ENCODE data around the gene BCL2.
"Not testable (repeated sequence)": the region's sequence is repeated elsewhere in the genome, so short reads cannot be mapped to it uniquely, and the experiment has no call there.

The BCL2 gene

GRCh38 chr18:63232826-63233225 lies 86.7 kb downstream of the BCL2 start:
- no peak for DNase-seq

GRCh38 chr18:63229971-63230370 lies 89.6 kb downstream of the BCL2 start:
- DNase-seq = no peak

DNA sequence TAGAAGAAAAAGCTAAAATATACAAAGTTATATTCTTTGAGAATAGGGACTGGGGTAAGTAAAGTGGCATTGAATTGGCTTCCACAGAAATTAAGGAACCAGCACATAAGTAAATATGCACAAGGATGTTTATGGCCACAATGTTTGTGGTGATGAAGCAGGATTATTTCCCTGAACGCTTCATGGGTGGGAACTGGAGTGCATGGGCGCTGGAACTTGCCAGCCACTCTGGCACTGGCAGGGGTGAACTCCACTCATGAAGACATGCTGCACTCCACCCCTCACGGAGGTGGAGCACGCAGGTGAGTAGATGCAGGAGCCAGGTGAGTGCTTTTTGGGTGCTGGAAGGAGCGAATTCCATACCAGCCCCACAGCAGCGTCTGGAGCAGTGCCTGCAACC lies 94.1 kb downstream of the BCL2 start:
- no peak for DNase-seq

DNA sequence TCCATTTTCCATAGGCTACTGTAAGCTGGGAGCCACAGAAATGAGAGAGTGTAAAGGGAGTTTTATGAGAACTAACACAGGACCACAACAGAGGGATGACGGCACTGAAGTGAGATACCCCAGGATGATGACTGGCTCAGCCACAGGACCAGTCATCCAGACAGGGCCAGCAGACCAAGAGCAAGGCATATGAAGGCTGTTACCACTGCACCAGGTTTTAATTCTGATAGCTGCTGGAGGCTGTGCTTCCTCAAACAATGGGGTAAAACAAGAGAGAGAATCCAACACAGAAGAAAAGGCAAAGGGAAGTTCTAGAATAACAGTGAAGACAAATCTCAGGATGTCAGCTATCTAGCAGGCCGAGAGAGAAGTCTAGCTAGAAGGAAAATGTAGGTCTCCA lies 94.9 kb downstream of the BCL2 start:
- no peak for DNase-seq

DNA sequence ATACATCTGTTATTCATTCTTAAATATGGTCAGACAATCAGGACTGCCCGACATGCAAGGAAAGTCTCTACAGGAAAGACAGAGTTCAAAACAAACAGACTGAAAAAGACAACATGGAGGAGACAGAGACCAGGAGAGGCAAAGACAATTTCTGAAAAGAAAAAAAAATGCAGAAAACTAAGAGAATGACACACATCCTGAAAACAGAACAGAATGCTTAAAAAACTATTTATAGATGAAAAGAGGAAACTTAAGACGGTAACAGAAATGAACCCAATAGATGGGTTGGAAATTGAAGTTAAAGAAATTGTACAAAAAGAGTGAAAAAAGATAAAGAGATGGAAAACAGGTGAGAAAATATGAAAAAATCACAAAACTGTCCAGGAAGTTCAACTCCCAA lies 95.7 kb downstream of the BCL2 start:
- no peak for DNase-seq

DNA sequence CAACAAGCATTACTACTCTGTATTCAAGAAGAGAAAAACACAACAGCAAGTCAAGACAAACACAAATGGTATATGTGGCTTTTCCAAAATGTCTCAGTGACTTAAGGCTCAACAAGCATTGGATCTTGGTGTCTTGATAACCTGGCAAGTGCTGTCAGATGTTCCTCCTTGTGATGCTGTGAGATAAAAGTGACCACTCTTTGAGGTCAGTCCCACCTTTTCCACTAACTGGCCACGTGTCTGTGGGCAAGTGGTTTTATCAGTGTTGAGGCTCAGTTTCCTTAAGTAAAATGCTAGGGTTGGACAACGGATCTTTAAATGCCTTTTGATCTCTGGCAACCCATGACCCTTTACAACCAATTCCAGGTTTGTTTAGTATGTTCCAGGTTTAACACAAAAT lies 98.7 kb downstream of the BCL2 start:
- no peak for DNase-seq

DNA sequence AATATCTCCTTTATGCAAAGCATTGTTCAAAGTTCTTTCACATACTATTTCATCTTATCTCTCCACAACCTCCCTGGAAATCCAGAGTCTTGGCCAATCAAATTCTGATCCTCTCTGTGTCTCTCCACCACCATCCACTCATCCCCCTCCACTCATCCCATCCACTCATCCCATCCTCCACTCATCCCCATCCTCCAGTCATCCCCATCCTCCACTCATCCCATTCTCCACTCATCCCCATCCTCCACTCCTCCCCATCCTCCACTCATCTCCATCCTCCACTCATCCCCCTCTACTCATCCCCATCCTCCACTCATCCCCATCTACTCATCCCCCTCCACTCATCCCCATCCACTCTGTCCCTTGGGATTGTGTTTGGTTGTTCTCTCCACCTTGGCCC lies 101.1 kb downstream of the BCL2 start:
- DNase-seq = no peak

GRCh38 chr18:63216516-63217311 lies 102.9 kb downstream of the BCL2 start:
- DNase-seq = peak in 3 of 6 experiments; percentile 31 to 62 (median 41)

- no peak for DNase-seq
Observed at GRCh38 chr18:63213936-63214671, 105.5 kb downstream of the BCL2 start.

GRCh38 chr18:63213331-63213900 lies 106.2 kb downstream of the BCL2 start:
- DNase-seq = peak in 3 of 6 experiments; percentile 29 to 52 (median 44)

DNA sequence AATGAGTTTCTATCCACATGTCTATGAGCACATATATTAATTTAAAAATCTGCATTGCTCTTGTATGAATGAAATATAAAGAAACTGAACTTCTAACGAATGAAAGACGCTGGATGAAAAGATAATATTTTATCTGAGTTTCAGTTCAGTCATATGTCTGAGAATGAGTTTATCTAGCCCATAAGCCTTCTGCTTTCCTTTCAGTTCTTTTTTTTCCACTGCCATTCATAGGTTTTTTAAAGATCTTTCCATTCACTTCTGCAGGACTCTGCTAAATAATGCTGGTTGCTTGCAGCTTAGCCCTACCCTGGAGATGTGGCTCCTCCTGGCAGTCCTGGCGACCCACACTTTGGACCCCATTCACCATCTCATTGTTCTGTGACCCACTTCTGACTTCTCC lies 109.0 kb downstream of the BCL2 start:
- DNase-seq = no peak

DNA sequence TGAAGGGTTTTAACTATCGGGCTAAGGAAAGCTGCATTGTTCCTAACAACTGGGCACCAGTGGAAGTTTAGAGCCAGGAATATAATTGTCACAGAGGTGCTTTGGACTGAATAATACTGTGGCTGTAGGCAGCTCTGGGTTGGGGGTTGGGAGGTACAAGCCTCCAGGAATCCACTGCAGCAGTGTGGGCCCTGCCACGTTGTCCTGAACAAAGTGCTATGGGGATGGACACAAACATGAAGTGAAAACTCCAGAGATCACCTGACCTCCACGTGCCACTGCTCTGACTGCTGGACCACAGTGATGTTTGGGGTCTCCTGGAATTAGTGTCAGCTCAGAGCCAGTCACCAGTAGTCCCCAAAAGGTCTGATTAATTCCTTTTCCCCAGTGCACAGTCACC lies 110.9 kb downstream of the BCL2 start:
- DNase-seq = no peak

DNA sequence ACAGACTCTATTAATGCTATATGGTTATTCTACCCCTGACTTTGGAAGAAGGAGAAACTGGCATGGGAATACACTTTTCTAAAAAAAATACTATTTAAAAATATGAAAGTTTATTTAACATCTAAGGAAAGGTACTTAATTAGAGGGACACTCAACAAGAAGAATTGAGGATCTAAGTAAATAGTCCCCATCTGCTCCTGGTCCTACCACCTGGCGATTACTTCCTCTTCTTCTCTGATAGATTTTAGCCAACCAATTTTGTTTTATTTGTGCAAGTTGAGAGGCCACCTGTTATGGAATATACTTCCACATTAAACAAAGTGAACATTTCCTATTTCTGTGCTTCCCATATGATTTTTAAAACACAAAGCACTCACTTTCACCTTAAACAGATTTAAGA lies 111.7 kb downstream of the BCL2 start:
- DNase-seq = no peak

DNA sequence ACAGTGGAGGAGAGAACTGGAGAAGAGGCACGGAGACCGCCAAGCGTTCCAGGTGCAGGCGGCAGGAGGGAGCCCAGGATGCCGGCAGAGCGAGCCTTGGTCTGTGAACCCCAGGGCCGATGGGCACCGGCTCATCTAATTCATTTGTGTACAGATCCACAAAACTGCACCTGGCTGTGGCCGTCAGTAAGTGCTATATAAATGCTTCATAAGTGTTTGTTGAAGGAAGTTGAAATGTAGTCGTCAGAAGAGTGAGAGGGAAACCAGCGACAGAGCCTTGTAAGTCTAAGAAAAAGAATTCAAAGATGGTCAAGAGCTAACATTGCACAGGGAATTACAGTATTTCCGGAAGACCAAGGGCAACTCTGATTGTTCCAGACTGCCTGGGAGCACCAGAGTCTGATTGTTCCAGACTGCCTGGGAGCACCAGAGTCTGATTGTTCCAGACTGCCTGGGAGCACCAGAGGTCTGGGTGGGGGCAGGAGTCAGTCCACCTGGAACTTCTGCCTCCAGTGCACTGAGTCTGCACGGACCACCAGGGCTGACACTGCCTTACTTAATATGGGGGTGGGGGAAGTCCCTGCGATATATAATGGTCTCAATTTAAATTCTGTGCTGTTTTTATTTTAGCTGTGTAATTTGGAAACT lies 112.3 kb downstream of the BCL2 start:
- DNase-seq = peak in 2 of 6 experiments; percentile 21 to 24

DNA sequence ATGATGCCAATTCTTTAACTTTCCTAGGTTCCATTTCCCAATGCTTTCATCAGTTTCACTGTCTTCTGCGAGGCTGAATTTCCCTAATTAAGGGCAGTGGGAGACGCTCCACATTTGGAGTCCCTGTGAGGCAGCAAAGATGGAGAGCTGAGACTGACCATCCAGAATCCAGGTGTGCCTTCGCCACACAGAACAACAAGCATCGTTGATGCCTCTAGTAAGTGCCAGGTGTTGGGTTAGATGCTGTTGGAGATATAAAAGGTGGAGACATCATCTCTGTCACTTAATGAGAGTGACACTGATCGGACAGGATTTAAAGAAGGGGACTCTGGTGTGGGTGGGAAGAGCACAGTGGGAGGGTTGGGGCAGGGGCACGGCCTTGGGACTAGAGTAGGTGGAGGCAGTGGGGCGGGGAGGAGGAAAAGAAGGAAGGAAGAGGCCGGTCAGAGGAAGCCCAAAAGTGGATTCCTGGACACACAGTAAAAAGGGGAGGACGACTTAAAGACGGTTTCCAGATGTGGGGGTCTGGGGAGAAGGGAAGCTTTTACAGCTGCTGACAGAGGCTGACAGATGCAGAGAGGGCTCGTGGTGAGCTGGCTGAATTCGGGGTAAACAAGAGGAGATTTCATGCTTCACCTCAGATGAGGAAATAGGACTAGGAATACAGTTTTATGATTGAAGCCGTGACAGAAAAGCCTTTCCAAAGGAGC lies 113.0 kb downstream of the BCL2 start:
- DNase-seq = no peak

DNA sequence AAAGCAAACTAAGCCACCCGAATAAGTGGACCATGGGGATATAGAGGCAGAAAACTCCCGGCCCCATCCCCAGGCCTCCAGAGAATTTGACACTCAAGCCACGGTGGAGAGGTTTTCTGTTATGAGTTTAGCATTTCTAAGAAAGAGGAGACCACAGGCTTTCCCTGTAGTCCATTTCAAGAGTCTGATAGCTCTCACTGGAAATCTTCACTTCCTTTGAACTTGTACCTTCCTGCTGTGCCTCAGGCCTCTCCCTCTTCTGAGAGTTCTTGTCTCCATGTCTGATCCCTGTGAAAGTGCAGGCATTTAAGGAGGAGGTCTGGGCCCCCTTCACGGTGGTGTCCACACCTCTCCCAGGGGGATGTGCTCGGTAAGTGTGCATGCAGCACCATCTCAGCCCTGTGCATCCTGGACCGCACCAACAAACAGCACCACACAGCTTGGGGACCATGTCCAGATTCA lies 113.7 kb downstream of the BCL2 start:
- DNase-seq = no peak

DNA sequence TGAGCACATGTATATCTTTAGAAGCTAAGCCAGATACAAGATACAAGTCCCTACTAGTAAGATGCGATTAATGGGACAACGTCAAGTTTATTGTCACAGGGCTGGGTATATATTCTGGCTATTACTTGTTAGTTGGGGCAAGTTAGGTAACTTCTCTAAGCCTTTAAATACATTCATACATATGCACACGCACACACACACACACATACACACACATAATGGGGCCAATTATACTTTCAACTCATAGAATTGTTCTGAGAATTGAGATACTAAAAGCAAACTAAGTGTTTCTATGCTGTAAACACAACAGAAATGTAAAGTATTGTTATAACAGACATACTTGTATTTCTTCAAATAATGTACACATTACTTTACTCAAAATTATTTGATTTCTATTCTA lies 116.1 kb downstream of the BCL2 start:
- DNase-seq = no peak

GRCh38 chr18:63202828-63203227 lies 116.7 kb downstream of the BCL2 start:
- no peak for DNase-seq

DNA sequence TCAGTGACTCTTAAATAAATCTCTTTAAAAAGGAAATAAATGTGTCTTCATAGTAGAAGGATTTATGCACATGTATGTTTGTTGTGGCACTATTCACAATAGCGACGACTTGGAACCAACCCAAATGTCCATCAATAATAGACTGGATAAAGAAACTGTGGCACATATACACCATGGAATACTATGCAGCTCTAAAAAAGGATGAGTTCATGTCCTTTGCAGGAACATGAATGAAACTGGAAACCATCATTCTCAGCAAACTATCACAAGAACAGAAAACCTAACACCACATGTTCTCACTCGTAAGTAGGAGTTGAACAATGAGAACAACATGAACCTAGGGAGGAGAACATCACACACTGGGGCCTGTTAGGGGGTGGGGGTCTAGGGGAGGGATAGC lies 118.1 kb downstream of the BCL2 start:
- DNase-seq = not testable (repeated sequence)

- peak in 5 of 6 experiments; percentile 18 to 78 (median 72) for DNase-seq
Observed at GRCh38 chr18:63199743-63200241, 119.8 kb downstream of the BCL2 start.

DNA sequence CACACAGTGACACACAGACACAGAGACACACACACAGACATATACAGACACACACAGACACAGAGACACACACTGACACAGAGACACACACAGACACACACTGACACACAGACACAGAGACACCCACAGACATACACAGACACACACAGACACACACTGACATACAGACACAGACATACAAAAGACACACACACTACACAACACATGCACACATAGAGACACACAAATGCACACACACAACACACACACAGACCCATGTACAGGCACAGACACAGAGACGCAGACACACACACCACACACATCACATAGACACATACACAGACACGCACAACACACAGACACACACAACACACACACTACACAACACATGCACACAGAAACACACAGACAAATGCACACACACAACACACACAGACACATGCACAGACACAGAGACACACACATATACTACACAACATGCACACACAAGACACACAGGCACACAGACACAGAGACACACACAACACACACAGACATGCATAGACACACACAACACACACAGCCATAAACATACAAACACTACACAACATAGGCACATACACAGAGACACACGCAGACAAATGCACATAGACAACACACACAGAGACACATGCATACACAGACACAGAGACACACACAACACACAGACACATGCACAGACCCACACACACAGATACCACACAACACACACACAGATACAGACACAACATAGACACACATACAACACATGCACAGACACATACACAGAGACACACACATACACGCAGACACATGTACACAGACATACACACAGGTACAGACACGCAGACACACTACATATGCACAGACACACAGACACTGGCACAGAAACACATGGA lies 120.5 kb downstream of the BCL2 start:
- DNase-seq = no peak

Data from stimulated activated naive CD4-positive, alpha-beta T cell (primary cell).